Adrenal gland (tissue), 12 donors: ENCODE data around the gene KIRREL3. TPM values are rescaled to one million over a fixed set of nuclear protein-coding genes. Genes with fewer than 3 reads are reported as not detected.

Experiments used
- DNase-seq, 7 donors: peaks; one replicate each; pipeline ENCODE4 v3.0.0-alpha.2; 2019 to 2020
- H3K27ac ChIP-seq, 5 donors: fragments of 200-600 bp; sonication (generic) in 4 of 5; 1 replicate in 3 of 5; 2 replicates in 2 of 5; pipeline versions ENCODE4 v1.5.1 to v1.8.0; 2016 to 2020; ENCODE audit warnings: mild to moderate bottlenecking in 1 of 5
- H3K27me3 ChIP-seq: fragments of 200-600 bp; 2 replicates; pipeline ENCODE4 v1.8.0; 2021
- H3K36me3 ChIP-seq, 2 donors: fragments of 200-600 bp; replicated peaks in 1 of 2; 1 replicate in 1 of 2; 2 replicates in 1 of 2; pipeline versions ENCODE4 v1.5.1 to v1.8.0; 2018 to 2022
- H3K4me1 ChIP-seq, 2 donors: fragments of 200-600 bp; replicated peaks in 1 of 2; 1 replicate in 1 of 2; 2 replicates in 1 of 2; pipeline versions ENCODE4 v1.5.1 to v1.8.0; 2018 to 2021
- H3K4me3 ChIP-seq, 4 donors: fragments of 200-600 bp; sonication (generic) in 3 of 4; one replicate each; pipeline ENCODE4 v1.5.1; 2016 to 2018
- H3K9me3 ChIP-seq, 3 donors: fragments of 200-600 bp; sonication (generic) in 1 of 3; replicated peaks in 1 of 3; 1 replicate in 2 of 3; 2 replicates in 1 of 3; pipeline versions ENCODE4 v1.5.1 to v1.8.0; 2016 to 2021
- CTCF ChIP-seq, 6 experiments: fragments of 450-650 bp in 4 of 6; fragments of 200-600 bp in 2 of 6; sonication (generic) in 1 of 6; IDR thresholded peaks; 1 replicate in 5 of 6; 2 replicates in 1 of 6; pipeline versions ENCODE4 v1.5.1 to v1.8.0; 2016 to 2021; ENCODE audit warnings: antibody characterized with exemption in 6 of 6, mild to moderate bottlenecking in 2 of 6, moderate library complexity in 1 of 6
- POLR2A ChIP-seq, 2 donors: fragments of 450-650 bp; IDR thresholded peaks; one replicate each; pipeline ENCODE4 v1.6.1; 2017; ENCODE audit warnings: antibody characterized with exemption in 2 of 2, mild to moderate bottlenecking in 2 of 2, moderate library complexity in 1 of 2
- WGBS, 4 donors: extraction: QIAGEN DNeasy Blood & Tissue Kit in 2 of 4; methylation state at CpG; one replicate each; pipeline versions ENCODE4 v1.1.5 to v1.1.7; 2013 to 2017; 5-methylcytosine and 5-hydroxymethylcytosine counted together
- intact Hi-C, 2 donors: fragments of 100-400 bp; cut with DNase I; formaldehyde crosslinking; loops; one replicate each; pipeline versions ENCODE4 v1.14.1 to v1.15.0; 2022 to 2023
- polyA plus RNA-seq, 3 donors: library from polyadenylated mRNA; stranded (reverse); fragments of 200-250 nt in 2 of 3; fragments of 350-450 nt in 1 of 3; fragmentation: Illumina TruSeq in 1 of 3; extraction: RNeasy Lipid Tissue Mini Kit (QIAGEN cat#74804) in 1 of 3; gene quantifications; one replicate each; pipeline ENCODE4 v1.2.3, GENCODE V29; 2013 to 2014
- total RNA-seq, 9 donors: library from RNA; depleted of rRNA in 4 of 9; stranded (reverse); fragments of >200 nt in 4 of 9; fragments of 120-200 nt in 1 of 9; fragmentation: NEBNext Ultra II Directional in 1 of 9; extraction: Animal tissue kit (Norgen Biotek cat#: 25700) in 1 of 9; gene quantifications; one replicate each; pipeline versions ENCODE4 v1.1.0 to v1.2.4, GENCODE V29; 2013 to 2023
- donor health status: healthy with polysubstance abuse.
- donor health status: Bipolar disorder and iron deficiency.
- donor health status: DM: yes; HTN: yes; CAD: no.
- donor health status: DM: no; HTN: no; CAD: no.
- donor health status: DM: no; HTN: no; CAD: no.
- donor health status: DM: yes; HTN: yes; CAD: no.

The KIRREL3 gene
- total and polyA plus RNA-seq, 12 donors, result 0.07 to 4.1 (median 0.64) TPM; not detected in 1

GRCh38 chr11:126462422-126462821, 538.1 kb downstream of the KIRREL3 start:
- no peak for TF ChIP-seq POLR2A (IDR thresholded peaks at IDR 0.05)
- TF ChIP-seq CTCF (IDR thresholded peaks at IDR 0.05), result no peak
- no peaks in the 10 kb centered on the region for H3K27me3 ChIP-seq
- no peak overlapping the region for H3K4me3 ChIP-seq
- H3K9me3 ChIP-seq, result no peaks in the 10 kb centered on the region
- intact Hi-C loops, result no loop called here
- no peak for DNase-seq
- H3K36me3 ChIP-seq, result no peaks in the 10 kb centered on the region
- no peak overlapping the region for H3K27ac ChIP-seq
- 93 to 98% (median 96%) methylated on average over 7 of the region's 7 CpGs for WGBS, 4 donors
- peaks cover 0 to 11% of the 10 kb centered on the region in 2 donors for H3K4me1 ChIP-seq

GRCh38 chr11:126461996-126462395, 538.6 kb downstream of the KIRREL3 start:
- TF ChIP-seq POLR2A (IDR thresholded peaks at IDR 0.05) (no peak), CTCF (IDR thresholded peaks at IDR 0.05) (no peak)
- Histone ChIP-seq H3K4me1 (peaks cover 0 to 11% of the 10 kb centered on the region in 2 donors), H3K36me3 (no peaks in the 10 kb centered on the region), H3K9me3 (no peaks in the 10 kb centered on the region), H3K27me3 (no peaks in the 10 kb centered on the region), H3K27ac (no peak overlapping the region), H3K4me3 (no peak overlapping the region)
- 84 to 93% (median 89%) methylated on average over 4 to 6 of the region's 6 CpGs for WGBS, 4 donors
- DNase-seq, result no peak
- intact Hi-C loops, result no loop called here

GRCh38 chr11:126461096-126461440, 539.5 kb downstream of the KIRREL3 start:
- 87 to 100% (median 93%) methylated on average over 4 to 8 of the region's 8 CpGs for WGBS, 4 donors
- Histone ChIP-seq H3K27ac (no peak overlapping the region), H3K4me3 (no peak overlapping the region), H3K27me3 (no peaks in the 10 kb centered on the region), H3K4me1 (peaks cover 0 to 7% of the 10 kb centered on the region in 2 donors), H3K9me3 (no peaks in the 10 kb centered on the region), H3K36me3 (no peaks in the 10 kb centered on the region)
- TF ChIP-seq POLR2A (IDR thresholded peaks at IDR 0.05) (no peak), CTCF (IDR thresholded peaks at IDR 0.05) (no peak)
- intact Hi-C loops, result no loop called here
- DNase-seq, result no peak

- Histone ChIP-seq H3K4me1 (peaks cover 0 to 2% of the 10 kb centered on the region in 2 donors), H3K27me3 (no peaks in the 10 kb centered on the region), H3K36me3 (no peaks in the 10 kb centered on the region), H3K27ac (no peak overlapping the region), H3K4me3 (no peak overlapping the region), H3K9me3 (no peaks in the 10 kb centered on the region)
- TF ChIP-seq POLR2A (IDR thresholded peaks at IDR 0.05) (no peak), CTCF (IDR thresholded peaks at IDR 0.05) (no peak)
- intact Hi-C loops, result no loop called here
- WGBS, 4 donors, result 69 to 80% (median 74%) methylated on average over 11 to 15 of the region's 15 CpGs
- DNase-seq, result no peak
Measured at GRCh38 chr11:126460417-126461095, 540.0 kb downstream of the KIRREL3 start.
